ENCODE data around the gene PPP6R1.

PPP6R1 gene, protein sequence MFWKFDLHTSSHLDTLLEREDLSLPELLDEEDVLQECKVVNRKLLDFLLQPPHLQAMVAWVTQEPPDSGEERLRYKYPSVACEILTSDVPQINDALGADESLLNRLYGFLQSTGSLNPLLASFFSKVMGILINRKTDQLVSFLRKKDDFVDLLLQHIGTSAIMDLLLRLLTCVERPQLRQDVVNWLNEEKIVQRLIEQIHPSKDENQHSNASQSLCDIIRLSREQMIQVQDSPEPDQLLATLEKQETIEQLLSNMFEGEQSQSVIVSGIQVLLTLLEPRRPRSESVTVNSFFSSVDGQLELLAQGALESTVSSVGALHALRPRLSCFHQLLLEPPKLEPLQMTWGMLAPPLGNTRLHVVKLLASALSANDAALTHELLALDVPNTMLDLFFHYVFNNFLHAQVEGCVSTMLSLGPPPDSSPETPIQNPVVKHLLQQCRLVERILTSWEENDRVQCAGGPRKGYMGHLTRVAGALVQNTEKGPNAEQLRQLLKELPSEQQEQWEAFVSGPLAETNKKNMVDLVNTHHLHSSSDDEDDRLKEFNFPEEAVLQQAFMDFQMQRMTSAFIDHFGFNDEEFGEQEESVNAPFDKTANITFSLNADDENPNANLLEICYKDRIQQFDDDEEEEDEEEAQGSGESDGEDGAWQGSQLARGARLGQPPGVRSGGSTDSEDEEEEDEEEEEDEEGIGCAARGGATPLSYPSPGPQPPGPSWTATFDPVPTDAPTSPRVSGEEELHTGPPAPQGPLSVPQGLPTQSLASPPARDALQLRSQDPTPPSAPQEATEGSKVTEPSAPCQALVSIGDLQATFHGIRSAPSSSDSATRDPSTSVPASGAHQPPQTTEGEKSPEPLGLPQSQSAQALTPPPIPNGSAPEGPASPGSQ

DNA sequence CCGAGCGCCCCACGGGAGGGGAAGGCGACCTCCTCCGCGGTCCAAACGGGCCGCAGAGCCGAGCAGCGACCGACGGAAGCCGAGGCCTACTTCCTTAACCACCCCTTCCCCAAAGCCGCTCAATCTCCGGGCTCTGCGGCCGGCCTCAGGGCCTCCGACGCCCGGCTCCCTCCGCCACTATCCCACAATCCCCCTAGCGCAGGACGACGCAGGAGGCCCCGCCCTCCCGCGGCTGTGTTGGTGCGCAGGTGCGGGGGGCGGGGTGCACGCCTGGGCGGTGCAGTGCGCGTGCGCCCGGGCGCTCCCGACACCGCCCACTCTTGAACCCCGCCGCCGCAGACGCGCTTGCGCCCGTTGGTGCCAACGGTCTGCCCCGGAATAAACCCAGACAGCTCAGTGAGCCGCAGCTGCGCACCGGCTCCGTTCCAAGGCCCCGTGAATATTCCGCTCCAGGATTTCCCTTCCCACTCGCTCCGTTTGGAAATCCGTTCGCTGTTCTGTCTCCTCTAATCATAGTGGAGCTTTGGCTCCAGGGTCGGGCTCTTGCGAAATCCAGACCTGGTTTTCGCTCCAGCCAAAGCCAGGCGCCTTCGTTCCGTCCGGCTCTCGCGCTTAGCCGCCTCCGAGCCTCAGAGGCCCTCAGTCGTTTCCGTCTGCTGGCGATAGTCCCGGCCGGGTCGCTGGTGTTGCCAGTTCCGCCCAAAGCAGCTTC, at the start of gene PPP6R1:
TSS of gene PPP6R1 (minus strand) at position 190 of the 712 bp plus-strand sequence. CDS start 11,914 bp downstream, outside the sequence.
- DNase-seq, result peak; percentile 77 to 99 (median 97)

DNA sequence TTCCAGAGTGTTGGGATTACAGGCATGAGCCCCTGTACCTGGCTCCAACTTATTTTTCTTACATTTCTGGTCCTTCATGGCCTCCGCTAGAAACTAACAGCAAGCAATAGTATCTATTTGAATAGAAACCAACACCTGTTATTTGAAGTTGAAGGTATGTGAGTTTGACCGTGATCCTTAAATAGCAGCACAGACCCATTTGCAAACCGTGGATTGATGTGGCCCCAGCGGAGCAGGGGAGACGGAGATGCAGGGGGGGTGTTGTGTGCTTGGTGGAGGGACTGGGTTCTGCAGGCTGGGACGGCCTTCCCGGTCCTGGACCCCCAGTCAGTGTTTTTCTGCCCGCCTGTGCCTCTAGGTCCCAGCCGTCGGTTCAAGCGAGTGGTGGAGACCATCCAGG, 49.5 kb upstream of the PPP6R1 start:
- DNase-seq, result no peak

DNA sequence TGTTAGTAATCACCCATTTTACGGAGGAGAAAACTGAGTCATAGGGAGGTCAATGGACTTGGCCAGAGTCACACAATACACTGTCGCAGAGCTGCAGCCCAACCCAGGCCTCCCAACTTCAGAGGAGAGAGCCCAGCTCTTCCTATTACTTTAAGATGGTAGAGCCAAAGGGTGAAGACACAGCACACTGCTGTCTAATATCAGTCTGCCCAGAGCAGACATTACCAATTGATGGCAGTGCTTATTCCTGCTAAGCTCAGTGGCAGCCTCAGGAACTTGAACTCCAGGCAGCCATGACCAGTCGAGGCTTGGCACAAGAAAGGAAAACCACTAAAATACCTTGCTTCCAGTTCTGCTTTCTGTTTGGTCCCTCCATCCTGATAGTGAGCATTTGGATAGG, 47.9 kb upstream of the PPP6R1 start:
- DNase-seq, result no peak

- no peak for DNase-seq
Observed at GRCh38 chr19:55305983-55306562, 47.3 kb upstream of the PPP6R1 start.

- DNase-seq, result peak in 1 of 14 donors; percentile 8
Observed at GRCh38 chr19:55305491-55305890, 46.7 kb upstream of the PPP6R1 start.

GRCh38 chr19:55304980-55305379, 46.2 kb upstream of the PPP6R1 start:
- DNase-seq, result no peak

- peak in 1 of 14 donors; percentile 31 for DNase-seq
Observed at GRCh38 chr19:55304279-55304978, 45.6 kb upstream of the PPP6R1 start.

DNA sequence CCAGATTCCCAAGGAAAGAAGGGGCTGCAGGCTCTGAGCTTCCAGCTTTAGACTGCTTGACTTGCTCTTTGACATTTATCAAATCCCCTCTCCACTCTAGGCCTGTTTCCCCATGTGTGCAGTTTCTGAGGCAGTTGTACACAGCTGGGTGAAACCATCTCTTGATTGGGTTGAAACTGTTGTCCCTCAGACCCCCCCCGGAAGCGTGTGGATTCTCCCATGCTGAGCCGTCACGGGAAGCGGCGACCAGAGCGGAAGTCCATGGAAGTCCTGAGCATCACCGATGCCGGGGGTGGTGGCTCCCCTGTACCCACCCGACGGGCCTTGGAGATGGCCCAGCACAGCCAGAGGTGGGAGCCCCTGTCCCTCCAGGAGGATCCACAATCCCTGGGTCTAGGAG, 44.7 kb upstream of the PPP6R1 start:
- DNase-seq, result no peak

DNA sequence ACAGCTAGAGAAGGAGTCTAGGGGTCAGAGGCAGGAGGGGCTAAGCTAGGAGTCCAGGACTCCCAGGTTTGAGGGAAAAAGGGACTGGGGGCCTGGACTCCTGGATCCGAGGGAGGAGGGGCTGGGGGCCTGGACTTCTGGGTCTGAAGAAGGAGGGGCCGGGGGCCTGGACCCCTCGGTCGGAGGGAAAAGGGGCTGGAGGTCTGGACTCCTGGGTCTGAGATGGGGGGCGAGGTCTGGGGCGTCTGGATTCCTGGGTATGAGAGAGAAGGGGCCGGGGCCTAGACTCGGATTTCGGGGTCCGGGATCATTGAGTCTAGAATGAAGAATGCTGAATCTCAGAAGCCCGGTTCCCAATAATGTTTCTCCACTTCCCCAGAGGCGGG, 43.5 kb upstream of the PPP6R1 start:
- DNase-seq, result no peak

DNA sequence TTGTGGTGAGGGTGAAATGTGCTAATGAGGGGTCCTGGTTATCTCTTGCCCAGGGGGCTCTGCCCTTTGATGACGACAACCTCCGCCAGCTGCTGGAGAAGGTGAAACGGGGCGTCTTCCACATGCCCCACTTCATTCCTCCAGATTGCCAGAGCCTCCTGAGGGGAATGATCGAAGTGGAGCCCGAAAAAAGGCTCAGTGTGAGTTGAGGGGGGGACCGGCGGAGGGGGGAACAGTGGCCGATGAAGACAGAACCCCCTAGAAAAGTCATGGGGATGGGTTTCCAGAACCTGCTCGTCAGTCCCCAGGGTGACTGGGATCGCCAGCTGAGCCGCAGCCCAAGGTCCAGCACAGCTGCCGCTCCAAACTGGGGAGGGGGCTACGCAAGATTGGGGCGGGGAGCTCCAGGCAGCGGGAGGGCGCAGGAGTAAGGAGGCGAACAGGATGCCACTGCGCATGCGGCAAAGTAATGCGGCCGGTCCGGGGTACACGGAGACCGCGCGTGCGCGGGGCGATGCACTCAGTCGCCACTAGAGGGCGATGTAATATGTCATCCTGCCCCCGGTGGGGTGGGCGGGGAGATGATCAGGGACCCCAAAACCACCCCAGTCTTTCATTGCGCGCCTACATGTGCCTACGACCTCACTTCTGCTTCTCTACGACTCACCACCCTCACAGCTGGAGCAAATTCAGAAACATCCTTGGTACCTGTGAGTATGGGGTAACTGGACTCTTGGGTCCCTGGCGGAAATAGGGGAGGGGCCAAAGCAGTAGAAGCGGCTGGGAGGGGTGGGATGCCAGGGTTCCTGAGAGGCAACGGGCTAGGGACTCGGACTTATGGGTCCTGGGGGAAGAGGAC, 42.9 kb upstream of the PPP6R1 start:
- DNase-seq, result peak in 13 of 14 donors; percentile 30 to 88 (median 64)

- no peak for DNase-seq
Observed at GRCh38 chr19:55300886-55301458, 42.2 kb upstream of the PPP6R1 start.

GRCh38 chr19:55299991-55300390, 41.2 kb upstream of the PPP6R1 start:
- DNase-seq, result no peak

- DNase-seq, result no peak
Observed at GRCh38 chr19:55297267-55297666, 38.5 kb upstream of the PPP6R1 start.

GRCh38 chr19:55289117-55289796, 30.4 kb upstream of the PPP6R1 start:
- peak in 1 of 14 donors; percentile 28 for DNase-seq

DNA sequence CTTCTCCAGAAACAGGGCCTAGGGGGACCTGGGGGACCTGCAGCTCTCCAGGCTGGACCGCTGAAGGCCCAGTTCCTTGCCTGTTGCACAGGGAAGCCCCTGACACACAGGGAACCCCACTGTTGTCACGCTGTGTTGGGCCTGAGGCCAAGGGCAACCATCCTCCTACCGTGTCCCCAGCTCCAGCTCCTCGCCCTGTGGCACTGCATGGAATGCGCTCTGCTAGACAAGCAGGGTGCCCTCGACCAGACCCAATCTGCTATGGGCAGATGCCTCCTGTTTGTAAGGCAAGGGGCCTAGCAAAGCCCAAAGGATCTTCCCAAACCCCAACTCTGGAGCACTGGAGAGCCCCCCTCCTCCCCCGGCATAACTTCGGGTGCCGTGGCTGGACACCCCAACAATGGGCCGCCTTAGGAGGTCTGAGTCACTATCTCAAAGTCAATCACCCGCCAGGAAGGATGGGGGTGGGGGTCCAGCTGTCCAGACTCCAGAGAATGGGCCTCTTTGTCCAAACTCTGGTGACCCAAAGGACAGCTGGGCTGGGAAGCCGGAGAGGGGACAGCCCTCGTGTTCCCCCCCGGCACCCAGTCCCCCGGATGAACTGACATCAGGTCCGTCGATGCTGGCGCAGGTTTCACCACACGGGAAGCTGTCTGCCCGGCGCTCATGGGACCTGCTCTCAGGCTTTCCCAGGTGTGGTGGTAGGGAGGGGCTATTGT, 28.7 kb upstream of the PPP6R1 start:
- peak in 12 of 14 donors; percentile 26 to 94 (median 79) for DNase-seq

DNA sequence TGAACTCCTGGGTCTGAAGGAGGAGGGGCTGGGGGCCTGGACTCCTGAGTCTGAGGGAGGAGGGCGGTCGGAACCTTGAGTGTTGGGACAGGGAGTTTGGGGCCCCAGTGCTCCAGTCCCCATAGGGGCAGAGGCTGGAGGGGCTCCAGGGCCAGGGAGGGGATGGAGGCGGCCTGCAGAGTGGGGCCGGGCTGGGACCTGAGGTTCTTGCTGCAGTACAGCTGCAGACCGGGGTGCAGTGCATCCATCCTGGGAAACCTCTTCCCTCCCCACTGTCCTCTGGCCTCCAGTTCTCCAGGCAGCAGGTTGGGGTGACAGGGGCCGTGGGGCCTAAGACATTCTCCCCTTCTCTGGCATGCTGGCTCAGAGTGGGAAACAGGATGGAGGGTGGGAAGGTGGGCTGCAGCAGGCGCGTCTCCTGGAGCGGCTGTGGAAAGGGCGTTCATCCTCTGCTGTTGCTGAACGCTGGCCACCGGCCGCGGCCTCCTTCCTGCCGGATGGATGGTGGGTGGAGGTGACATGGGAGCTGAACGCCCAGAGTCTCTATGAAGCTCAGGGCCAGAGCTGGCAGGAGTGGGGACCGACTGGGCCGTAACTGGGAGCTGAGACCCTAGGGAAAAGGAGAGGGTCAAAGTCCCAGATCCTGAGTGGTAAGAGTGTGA, 26.5 kb upstream of the PPP6R1 start:
- DNase-seq, result peak in 5 of 14 donors; percentile 9 to 24 (median 15)

- peak in 1 of 14 donors; percentile 37 for DNase-seq
Observed at GRCh38 chr19:55284405-55285058, 25.7 kb upstream of the PPP6R1 start.
